Body of pancreas (tissue), 4 donors: ENCODE measurements around the gene IDH2.

ENCODE experiments used
- CTCF ChIP-seq, 7 experiments: fragments of 450-650 bp in 4 of 7; fragments of 200-600 bp in 3 of 7; sonication (generic) in 3 of 7; IDR thresholded peaks; one replicate each; pipeline ENCODE4 v1.5.1; 2016 to 2019; ENCODE audit warnings: antibody characterized with exemption in 7 of 7
- POLR2A ChIP-seq, 3 donors: fragments of 450-650 bp; IDR thresholded peaks; one replicate each; pipeline ENCODE4 v1.6.1; 2016; ENCODE audit warnings: antibody characterized with exemption in 3 of 3, mild to moderate bottlenecking in 2 of 3

DNA sequence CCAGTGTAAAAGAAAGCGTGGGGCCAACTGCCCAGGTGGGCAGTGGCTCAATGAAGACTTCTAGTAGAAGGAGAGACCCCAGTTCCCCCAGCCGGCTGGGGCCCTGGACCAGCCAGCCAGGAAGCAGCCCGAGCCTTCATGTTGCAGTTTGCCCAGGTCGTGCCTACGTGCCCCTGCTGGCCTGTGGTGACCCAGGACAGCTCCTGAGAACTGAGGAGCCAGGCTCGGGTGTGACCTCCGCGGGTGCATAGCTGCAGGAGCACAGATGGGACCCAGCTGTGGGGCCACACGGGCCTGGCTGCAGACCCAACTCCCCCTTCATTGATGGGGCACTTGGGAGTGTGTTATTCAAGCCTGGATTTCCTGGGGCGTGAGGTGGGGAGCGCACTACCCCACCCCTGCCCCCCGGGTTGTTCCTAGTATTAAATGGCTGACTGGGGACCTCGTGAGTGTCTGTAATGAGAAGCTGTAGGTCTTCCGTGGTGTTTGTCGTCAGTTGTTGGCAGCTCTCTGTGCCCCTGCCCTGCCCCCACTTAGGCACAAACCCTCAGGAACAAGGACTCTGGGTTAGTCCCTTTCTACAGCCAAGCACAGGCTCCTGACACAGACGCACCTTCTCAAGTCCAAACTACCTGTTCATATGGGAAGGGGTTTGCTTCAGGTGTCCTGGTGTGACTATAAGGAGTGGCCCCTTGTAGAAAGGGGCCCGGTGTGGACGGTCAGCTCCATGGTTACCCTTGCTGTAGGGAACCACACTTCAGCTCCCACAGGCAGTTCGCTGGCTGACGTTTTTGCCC, 39.1 kb downstream of the IDH2 start:
- TF ChIP-seq CTCF (IDR thresholded peaks at IDR 0.05) (no peak), POLR2A (IDR thresholded peaks at IDR 0.05) (peak; percentile 6 to 36 (median 13))
